CD4-positive, alpha-beta T cell (primary cell): ENCODE results near the gene VNN1. TPM values are rescaled to one million over a fixed set of nuclear protein-coding genes. Genes with fewer than 3 reads are reported as not detected.
A peak's percentile ranks its signal among the peaks of the same experiment; 100 is the strongest.

ENCODE experiments used
- ATAC-seq: fragments of 200-7000 bp; cut with Tn5 transposase; one replicate; pipeline ENCODE4 v1.10.0; 2022; ENCODE audit warnings: mild to moderate bottlenecking; ENCODE audit not compliant: poor library complexity
- CTCF ChIA-PET: fragments of 350-600 bp; sonication (Branson Sonifier 250); formaldehyde crosslinking; loops from one replicate; lab custom pipeline; 2021; ENCODE audit warnings: antibody characterized with exemption, inconsistent platforms; lab: Charles Lee
- POLR2A ChIA-PET: fragments of 350-600 bp; sonication (Branson Sonifier 250); formaldehyde crosslinking; loops from one replicate; lab custom pipeline; 2021; ENCODE audit warnings: antibody characterized with exemption, inconsistent platforms; lab: Charles Lee
- DNase-seq, 14 experiments: peaks; one replicate each; pipeline ENCODE4 v3.0.0-alpha.2; 2013 to 2020; ENCODE audit warnings: mixed read lengths in 2 of 14
- H3K27ac ChIP-seq, 2 donors: one replicate each; pipeline versions ENCODE4 v1.5.1 to v1.7.0; 2013; ENCODE audit warnings: low read length in 2 of 2, low read depth in 1 of 2, mild to moderate bottlenecking in 1 of 2
- H3K27me3 ChIP-seq, 2 experiments: 1 replicate in 1 of 2; 2 replicates in 1 of 2; pipeline versions ENCODE4 v1.6.1 to v1.7.0; 2013; ENCODE audit warnings: low read length in 2 of 2, control low read depth in 1 of 2, mild to moderate bottlenecking in 1 of 2, moderate library complexity in 1 of 2; ENCODE audit not compliant: insufficient read depth in 2 of 2, control insufficient read depth in 1 of 2
- H3K36me3 ChIP-seq: one replicate; pipeline ENCODE4 v1.6.1; 2013; ENCODE audit warnings: low read length, control low read depth; ENCODE audit not compliant: insufficient read depth
- H3K4me1 ChIP-seq: one replicate; pipeline ENCODE4 v1.6.1; 2013; ENCODE audit warnings: low read length, control low read depth; ENCODE audit not compliant: insufficient read depth
- H3K4me3 ChIP-seq: one replicate; pipeline ENCODE4 v1.5.1; 2013; ENCODE audit warnings: mild to moderate bottlenecking, low read length, moderate library complexity
- H3K9me3 ChIP-seq, 2 experiments: 1 replicate in 1 of 2; 2 replicates in 1 of 2; pipeline versions ENCODE4 v1.6.1 to v1.7.0; 2013; ENCODE audit warnings: low read length in 2 of 2, mild to moderate bottlenecking in 2 of 2, control low read depth in 1 of 2, moderate library complexity in 1 of 2; ENCODE audit not compliant: control insufficient read depth in 1 of 2, insufficient read depth in 1 of 2
- H3K27ac Mint-ChIP-seq: one replicate; pipeline ENCODE4 v1.8.0; 2020; ENCODE audit warnings: mixed read lengths
- H3K27me3 Mint-ChIP-seq: one replicate; pipeline ENCODE4 v1.8.0; 2021; ENCODE audit warnings: mixed read lengths
- H3K36me3 Mint-ChIP-seq: one replicate; pipeline ENCODE4 v1.8.0; 2021; ENCODE audit warnings: low read depth, mixed read lengths
- H3K4me1 Mint-ChIP-seq: one replicate; pipeline ENCODE4 v1.8.0; 2021; ENCODE audit warnings: low read depth, mixed read lengths
- H3K4me3 Mint-ChIP-seq: one replicate; pipeline ENCODE4 v1.8.0; 2020; ENCODE audit warnings: mild to moderate bottlenecking, mixed read lengths
- H3K9me3 Mint-ChIP-seq: one replicate; pipeline ENCODE4 v1.8.0; 2020; ENCODE audit warnings: mixed read lengths
- intact Hi-C, 2 experiments: fragments of 100-400 bp; cut with DNase I in 1 of 2; cut with micrococcal nuclease in 1 of 2; formaldehyde crosslinking; loops; one replicate each; pipeline versions ENCODE4 v1.15.1 to v1.9.0; 2023 to 2025; cut with DNase I, micrococcal nuclease
- total RNA-seq, 174 experiments: library from RNA in 2 of 174; stranded (reverse) in 2 of 174; gene quantifications; one replicate each; pipeline ENCODE4 v1.2.3 and lab custom pipeline; 2021 to 2026
- TF ChIP-seq, protein P1 (sequence below): fragments of 200-600 bp; IDR thresholded peaks from one replicate; pipeline ENCODE4 v1.8.0; 2022; ENCODE audit warnings: antibody characterized with exemption, mild to moderate bottlenecking

Gene VNN1
- total RNA-seq, 2 experiments from 2014 or later, result not detected

GRCh38 chr6:132751306-132751705, 37.5 kb upstream of the VNN1 start:
- H3K27ac Mint-ChIP-seq, result no peak overlapping the region
- H3K36me3 Mint-ChIP-seq, result peaks cover 90% of the 10 kb centered on the region
- Histone ChIP-seq H3K9me3 (no peaks in the 10 kb centered on the region), H3K36me3 (peaks cover 15% of the 10 kb centered on the region), H3K4me3 (no peak overlapping the region), H3K4me1 (peaks cover 7% of the 10 kb centered on the region), H3K27me3 (no peaks in the 10 kb centered on the region), H3K27ac (no peak overlapping the region)
- intact Hi-C loops, result no loop called here
- TF ChIP-seq, protein P1, sequence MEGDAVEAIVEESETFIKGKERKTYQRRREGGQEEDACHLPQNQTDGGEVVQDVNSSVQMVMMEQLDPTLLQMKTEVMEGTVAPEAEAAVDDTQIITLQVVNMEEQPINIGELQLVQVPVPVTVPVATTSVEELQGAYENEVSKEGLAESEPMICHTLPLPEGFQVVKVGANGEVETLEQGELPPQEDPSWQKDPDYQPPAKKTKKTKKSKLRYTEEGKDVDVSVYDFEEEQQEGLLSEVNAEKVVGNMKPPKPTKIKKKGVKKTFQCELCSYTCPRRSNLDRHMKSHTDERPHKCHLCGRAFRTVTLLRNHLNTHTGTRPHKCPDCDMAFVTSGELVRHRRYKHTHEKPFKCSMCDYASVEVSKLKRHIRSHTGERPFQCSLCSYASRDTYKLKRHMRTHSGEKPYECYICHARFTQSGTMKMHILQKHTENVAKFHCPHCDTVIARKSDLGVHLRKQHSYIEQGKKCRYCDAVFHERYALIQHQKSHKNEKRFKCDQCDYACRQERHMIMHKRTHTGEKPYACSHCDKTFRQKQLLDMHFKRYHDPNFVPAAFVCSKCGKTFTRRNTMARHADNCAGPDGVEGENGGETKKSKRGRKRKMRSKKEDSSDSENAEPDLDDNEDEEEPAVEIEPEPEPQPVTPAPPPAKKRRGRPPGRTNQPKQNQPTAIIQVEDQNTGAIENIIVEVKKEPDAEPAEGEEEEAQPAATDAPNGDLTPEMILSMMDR, result no peak
- H3K4me1 Mint-ChIP-seq, result peaks cover 15% of the 10 kb centered on the region
- ATAC-seq (no peak), DNase-seq (peak in 2 of 14 experiments; percentile 20 to 37)
- no peaks in the 10 kb centered on the region for H3K9me3 Mint-ChIP-seq
- no peak overlapping the region for H3K4me3 Mint-ChIP-seq
- ChIA-PET POLR2A (no interaction called here), CTCF (no interaction called here)
- H3K27me3 Mint-ChIP-seq, result no peaks in the 10 kb centered on the region

DNA sequence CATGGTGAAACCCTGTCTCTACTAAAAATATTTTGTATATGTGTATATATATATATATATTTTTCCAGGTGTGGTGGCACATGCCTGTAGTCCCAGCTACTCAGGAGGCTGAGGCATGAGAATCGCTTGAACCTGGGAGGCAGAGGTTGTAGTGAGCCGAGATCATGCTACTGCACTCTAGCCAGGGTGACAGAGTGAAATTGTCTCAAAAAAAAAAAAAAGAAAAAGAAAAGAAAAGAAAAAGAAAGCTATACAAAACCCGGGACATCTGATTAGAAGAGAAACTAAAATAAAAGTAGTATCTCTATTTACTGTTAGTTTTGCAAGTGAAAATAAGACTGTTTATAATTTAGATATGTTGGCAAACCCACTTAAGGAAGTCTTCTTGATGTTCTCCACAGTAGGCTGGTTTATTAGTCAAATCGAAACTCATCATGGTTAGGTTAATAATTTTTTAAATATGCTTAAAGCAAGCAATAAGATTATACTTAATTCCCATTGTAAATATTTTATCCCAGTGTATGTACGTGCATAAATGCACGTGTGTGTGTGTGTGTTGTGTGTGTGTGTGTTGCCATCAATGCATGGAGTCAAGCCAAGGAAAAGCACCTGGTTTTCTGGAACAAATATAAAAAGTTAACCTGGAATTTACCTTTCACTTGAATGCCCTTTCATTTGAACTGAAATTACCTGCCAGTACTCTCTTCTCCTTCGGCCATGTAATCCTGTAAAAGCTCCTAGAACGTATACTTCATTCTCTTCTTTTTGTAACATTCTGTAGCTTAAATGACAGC, 36.8 kb upstream of the VNN1 start:
- Histone ChIP-seq H3K27ac (no peak overlapping the region), H3K4me1 (peaks cover 7% of the 10 kb centered on the region), H3K9me3 (no peaks in the 10 kb centered on the region), H3K4me3 (no peak overlapping the region), H3K27me3 (no peaks in the 10 kb centered on the region), H3K36me3 (peaks cover 15% of the 10 kb centered on the region)
- ATAC-seq (no peak), DNase-seq (peak in 1 of 14 experiments; percentile 25)
- Mint-ChIP-seq H3K27me3 (no peaks in the 10 kb centered on the region), H3K9me3 (no peaks in the 10 kb centered on the region), H3K4me3 (no peak overlapping the region), H3K36me3 (peaks cover 94% of the 10 kb centered on the region), H3K4me1 (peaks cover 15% of the 10 kb centered on the region), H3K27ac (no peak overlapping the region)
- TF ChIP-seq, protein P1, result no peak
- ChIA-PET POLR2A (no interaction called here), CTCF (no interaction called here)
- intact Hi-C loops, result no loop called here

GRCh38 chr6:132749111-132749510, 35.3 kb upstream of the VNN1 start:
- peaks cover 7% of the 10 kb centered on the region for H3K4me1 ChIP-seq
- POLR2A ChIA-PET, result no interaction called here

More at GRCh38 chr6:132749111-132749510, 35.3 kb upstream of the VNN1 start:
- H3K27me3 ChIP-seq, result no peaks in the 10 kb centered on the region
- H3K27ac Mint-ChIP-seq, result no peak overlapping the region
- no peak overlapping the region for H3K4me3 Mint-ChIP-seq
- no peaks in the 10 kb centered on the region for H3K9me3 ChIP-seq
- H3K36me3 Mint-ChIP-seq, result peaks cover 92% of the 10 kb centered on the region
- DNase-seq (peak in 3 of 14 experiments; percentile 19 to 32 (median 24)), ATAC-seq (no peak)
- H3K27me3 Mint-ChIP-seq, result no peaks in the 10 kb centered on the region
- H3K4me1 Mint-ChIP-seq, result peaks cover 15% of the 10 kb centered on the region
- H3K9me3 Mint-ChIP-seq, result peaks cover 3% of the 10 kb centered on the region
- CTCF ChIA-PET, result no interaction called here
- H3K36me3 ChIP-seq, result peaks cover 19% of the 10 kb centered on the region
- no peak overlapping the region for H3K27ac ChIP-seq
- intact Hi-C loops, result no loop called here
- TF ChIP-seq, protein P1, result no peak
- H3K4me3 ChIP-seq, result no peak overlapping the region
